PC-3 (cell line): ENCODE measurements around the gene KBTBD4.

Source experiments
- CTCF ChIP-seq: fragments of 300-600 bp; sonication (generic); conservative IDR thresholded peaks from 2 replicates; pipeline ENCODE4 v1.5.1; 2017; ENCODE audit warnings: antibody characterized with exemption, low read depth, mild to moderate bottlenecking, low read length
- EZH2 ChIP-seq: fragments of 300-600 bp; sonication (generic); IDR thresholded peaks from one replicate; pipeline ENCODE4 v1.6.1; 2017; ENCODE audit warnings: antibody characterized with exemption, mild to moderate bottlenecking, low read length; ENCODE audit not compliant: unreplicated experiment
- EZH2phosphoT487 ChIP-seq: fragments of 300-600 bp; sonication (generic); IDR thresholded peaks from 2 replicates; pipeline ENCODE4 v1.6.1; 2018; ENCODE audit warnings: mild to moderate bottlenecking, antibody characterized with exemption, low read length, borderline replicate concordance

GRCh38 chr11:47586098-47586855 lies 7.5 kb upstream of the KBTBD4 start, which contains the start of gene FAM180B:
- no peak for TF ChIP-seq EZH2
- TF ChIP-seq EZH2phosphoT487, result no peak
- TF ChIP-seq CTCF, result no peak
